Measurements from ENCODE around the gene TMC6. TPM values are rescaled to one million over a fixed set of nuclear protein-coding genes. Genes with fewer than 3 reads are reported as not detected.
"Not testable (repeated sequence)": the region's sequence is repeated elsewhere in the genome, so short reads cannot be mapped to it uniquely, and the experiment has no call there.

Gene TMC6
- total RNA-seq, 3 donors from 2014 or later = 79.1 to 87.1 (median 81.5) TPM

DNA sequence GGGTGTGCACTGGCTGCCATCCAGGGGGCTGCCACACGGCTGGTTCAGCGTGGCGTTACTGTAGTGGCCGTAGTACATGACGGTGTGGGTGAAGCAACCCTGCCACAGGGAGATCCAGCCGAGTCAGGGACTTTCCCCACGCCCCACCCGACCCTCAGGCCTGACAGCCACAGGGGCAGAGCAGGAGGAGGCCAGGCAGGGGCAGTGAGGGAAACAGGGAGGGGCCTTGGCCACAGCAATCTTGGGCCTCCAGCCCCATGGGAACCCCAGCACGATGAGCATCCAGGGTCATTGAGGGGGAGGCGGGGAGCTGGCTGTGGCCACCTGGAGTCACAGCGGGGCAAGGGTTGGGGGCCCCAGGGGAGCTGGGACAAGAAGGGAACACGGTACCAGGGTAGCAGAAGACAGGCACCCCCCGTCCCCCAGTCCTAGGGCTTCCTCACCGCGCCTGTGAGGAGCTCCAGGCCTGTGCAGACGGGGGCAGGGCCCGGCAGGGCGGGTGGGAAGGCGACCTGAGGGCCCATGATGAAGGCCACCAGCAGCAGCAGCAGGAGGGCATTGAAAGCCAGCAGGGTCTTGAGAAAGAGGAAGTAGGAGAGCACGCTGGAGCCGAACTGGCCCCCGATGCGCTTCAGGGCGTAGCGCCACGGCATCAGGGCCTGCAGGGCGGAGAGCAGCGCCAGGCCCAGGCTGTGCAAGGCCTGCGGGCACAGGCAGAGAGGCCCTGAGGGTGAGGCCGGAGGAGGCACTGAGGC, 4.3 kb downstream of the TMC6 start:
- DNase-seq (no peak), ATAC-seq (no peak)
- H3K4me3 Mint-ChIP-seq = no peak overlapping the region
- H3K9me3 Mint-ChIP-seq = no peaks in the 10 kb centered on the region
- H3K4me1 Mint-ChIP-seq (ENCODE audit: low read depth) = peaks cover 76% of the 10 kb centered on the region
- H3K36me3 Mint-ChIP-seq (ENCODE audit: insufficient read depth) = peaks cover 15% of the 10 kb centered on the region
- no peaks in the 10 kb centered on the region for H3K27me3 Mint-ChIP-seq (ENCODE audit: low read depth)

DNA sequence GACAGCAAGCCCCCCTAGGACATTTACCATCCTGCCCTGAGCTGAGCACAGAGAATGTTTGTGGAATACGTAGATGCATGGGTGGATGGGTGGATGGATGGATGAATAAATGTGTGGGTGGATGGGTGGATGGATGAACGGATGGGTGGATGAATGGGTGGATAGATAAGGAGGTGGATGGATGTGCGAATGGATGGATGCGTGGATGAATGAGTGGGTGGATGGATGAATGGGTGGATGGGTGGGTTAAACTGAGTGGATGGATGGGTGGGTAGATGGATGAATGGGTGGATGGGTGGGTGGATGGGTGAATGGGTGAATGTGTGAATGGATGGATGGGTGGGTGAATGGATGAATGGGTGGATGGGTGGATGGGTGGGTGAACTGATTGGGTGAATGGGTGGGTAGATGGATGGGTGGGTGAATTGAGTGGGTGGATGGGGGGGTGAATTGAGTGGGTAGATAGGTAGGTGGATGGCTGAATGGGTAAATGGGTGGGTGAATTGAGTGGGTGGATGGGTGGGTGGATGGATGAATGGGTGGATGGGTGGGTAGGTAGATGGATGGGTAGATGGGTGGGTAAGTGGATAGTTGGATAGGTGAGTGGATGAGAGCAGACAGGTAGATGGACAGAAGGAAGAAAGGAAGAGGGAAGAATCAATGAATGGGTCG, 5.2 kb downstream of the TMC6 start:
- Mint-ChIP-seq H3K36me3 (ENCODE audit: insufficient read depth) (peaks cover 15% of the 10 kb centered on the region), H3K9me3 (no peaks in the 10 kb centered on the region), H3K4me1 (ENCODE audit: low read depth) (peaks cover 71% of the 10 kb centered on the region), H3K4me3 (peak overlapping the region; percentile 26), H3K27me3 (ENCODE audit: low read depth) (no peaks in the 10 kb centered on the region)
- ATAC-seq (no peak), DNase-seq (no peak)

DNA sequence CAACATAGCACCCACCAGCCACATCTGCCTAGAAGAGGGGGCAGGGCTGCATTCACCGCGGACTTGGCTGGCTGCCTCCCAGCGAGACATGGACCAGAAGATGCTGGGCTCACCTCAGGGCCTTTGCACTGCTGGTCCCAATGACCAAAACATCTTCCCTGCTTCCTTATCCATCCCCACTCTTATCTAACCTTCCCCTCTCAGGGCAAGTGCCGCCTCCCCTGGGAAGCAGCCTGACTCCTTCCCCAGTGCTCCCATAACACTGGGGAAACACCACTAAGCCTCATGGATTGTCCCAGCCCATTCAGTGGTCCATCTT, 5.7 kb downstream of the TMC6 start:
- peak overlapping the region; percentile 26 for H3K4me3 Mint-ChIP-seq
- H3K36me3 Mint-ChIP-seq (ENCODE audit: insufficient read depth) = peaks cover 17% of the 10 kb centered on the region
- ATAC-seq (no peak), DNase-seq (no peak)
- no peaks in the 10 kb centered on the region for H3K9me3 Mint-ChIP-seq
- no peaks in the 10 kb centered on the region for H3K27me3 Mint-ChIP-seq (ENCODE audit: low read depth)
- H3K4me1 Mint-ChIP-seq (ENCODE audit: low read depth) = peaks cover 74% of the 10 kb centered on the region

DNA sequence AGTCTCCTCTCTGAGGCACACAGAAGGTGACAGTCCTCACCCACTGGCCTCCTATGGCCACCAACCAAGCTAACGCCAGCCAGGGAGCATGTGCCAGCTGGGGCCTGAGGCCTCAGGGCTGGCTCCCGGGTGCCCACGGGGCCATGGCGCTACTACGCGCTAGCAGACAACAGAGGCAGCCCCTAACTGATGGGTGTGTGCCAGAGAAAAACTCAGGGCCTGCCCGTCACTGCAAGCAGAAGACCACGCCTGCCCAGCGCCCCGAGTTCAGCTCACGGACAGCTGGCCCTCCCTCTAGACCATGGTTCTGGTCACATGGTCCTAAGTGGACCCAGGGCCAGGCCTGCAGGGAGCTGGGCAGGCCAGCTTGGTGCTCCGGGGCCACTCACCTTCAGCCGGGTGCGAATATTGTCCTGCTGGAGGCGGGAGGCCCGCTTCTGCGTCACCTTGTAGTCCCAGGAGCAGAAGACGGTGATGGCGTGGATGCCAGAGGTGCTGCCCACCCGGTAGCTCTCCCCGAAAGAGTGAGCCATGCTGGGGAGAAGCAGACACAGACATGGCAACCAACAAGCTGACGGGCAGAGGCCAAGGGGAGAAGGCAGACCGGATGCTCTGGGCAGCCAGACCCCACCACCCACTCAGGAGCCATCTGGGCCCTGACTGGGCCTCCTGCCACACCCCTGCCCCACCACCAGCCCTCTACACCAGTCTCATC, 6.2 kb downstream of the TMC6 start:
- Mint-ChIP-seq H3K36me3 (ENCODE audit: insufficient read depth) (peaks cover 17% of the 10 kb centered on the region), H3K27me3 (ENCODE audit: low read depth) (no peaks in the 10 kb centered on the region), H3K4me1 (ENCODE audit: low read depth) (peaks cover 75% of the 10 kb centered on the region), H3K9me3 (no peaks in the 10 kb centered on the region), H3K4me3 (peak overlapping the region; percentile 73)
- ATAC-seq (no peak), DNase-seq (no peak)

DNA sequence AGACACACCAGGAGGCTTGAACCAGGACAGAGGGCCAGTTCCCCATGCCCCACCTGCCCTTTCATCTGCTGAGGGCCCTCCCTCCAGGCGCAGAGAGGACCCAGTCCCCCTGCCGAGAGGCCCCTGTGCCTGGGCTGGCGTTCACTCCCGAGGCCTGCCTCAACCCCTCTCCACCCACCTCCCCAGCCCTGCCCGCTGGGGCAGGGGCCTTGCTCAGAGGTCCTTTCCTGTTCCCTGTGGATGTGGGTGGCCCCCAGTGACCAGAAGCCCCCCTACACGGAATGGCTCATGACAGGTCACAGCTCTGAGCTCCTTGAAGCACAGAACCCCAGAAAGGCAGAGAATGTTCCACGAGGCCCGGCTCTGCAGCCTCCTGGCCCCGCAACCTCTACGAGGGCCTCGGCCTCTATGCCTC, 6.7 kb downstream of the TMC6 start:
- no peak for DNase-seq
- Mint-ChIP-seq H3K4me3 (peak overlapping the region; percentile 73), H3K4me1 (ENCODE audit: low read depth) (peaks cover 73% of the 10 kb centered on the region), H3K36me3 (ENCODE audit: insufficient read depth) (peaks cover 17% of the 10 kb centered on the region), H3K27me3 (ENCODE audit: low read depth) (no peaks in the 10 kb centered on the region), H3K9me3 (no peaks in the 10 kb centered on the region)
- peak; percentile 9 to 12 for ATAC-seq

DNA sequence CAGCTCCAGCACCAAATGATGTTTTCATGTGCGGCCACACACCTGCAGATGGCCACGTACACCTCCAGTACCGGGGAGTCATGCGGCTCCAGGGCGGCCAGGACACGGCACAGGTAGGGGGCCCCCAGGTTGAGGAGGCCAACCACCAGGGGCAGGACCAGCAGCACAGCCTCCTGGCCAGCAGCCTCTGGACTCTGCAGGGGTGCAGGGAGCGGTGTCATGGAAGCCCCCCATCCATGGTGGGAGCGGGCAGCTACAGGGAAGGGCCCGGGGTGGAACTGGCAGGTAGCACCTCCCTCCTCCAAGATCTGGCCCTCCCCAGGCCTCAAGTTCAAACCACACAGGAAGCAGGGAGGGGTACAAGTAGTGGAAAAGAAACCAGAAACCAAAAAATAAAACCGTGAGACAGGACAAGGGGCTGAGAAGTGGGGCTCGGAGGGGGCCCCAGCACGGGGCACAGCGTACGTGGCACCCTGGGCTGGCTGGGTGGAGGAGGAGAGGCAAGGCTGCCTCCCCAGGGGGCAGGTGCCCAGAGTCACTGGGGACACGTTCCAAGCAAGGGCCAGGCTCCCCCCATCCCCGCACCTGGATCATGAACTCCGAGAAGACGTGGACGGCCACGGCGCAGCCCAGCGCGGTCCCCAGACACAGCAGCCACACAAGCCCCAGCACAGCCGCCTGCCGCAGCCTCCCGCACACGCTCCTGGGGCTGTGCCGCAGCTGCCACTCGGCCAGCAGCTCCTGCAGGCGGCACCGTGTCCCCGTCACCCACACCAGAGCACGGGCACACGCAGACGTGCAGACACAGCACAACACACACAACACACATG, 7.4 kb downstream of the TMC6 start:
- peak; percentile 41 to 51 for ATAC-seq
- Mint-ChIP-seq H3K4me1 (ENCODE audit: low read depth) (peaks cover 67% of the 10 kb centered on the region), H3K36me3 (ENCODE audit: insufficient read depth) (peaks cover 15% of the 10 kb centered on the region), H3K4me3 (peak overlapping the region; percentile 73), H3K27me3 (ENCODE audit: low read depth) (no peaks in the 10 kb centered on the region), H3K9me3 (no peaks in the 10 kb centered on the region)
- no peak for DNase-seq

DNA sequence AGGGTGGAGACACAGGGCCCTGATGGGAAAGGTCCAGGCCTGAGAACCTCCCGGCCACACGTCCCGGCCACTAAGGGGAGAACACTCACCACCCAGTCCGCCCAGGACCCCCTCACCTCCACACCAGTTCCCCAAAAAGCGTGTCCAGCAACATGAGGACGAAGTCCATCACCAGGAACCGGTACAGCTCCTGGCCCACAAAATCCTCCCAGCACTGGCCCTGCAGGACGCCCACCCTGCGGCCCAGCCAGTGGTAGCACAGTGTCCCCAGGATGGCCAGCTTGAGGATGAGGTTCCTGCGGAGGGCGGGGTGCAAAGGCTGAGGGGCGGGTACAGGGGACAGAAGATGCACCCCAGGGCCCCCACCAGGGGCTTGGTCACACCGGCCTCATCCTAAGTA, 8.0 kb downstream of the TMC6 start:
- Mint-ChIP-seq H3K27me3 (ENCODE audit: low read depth) (no peaks in the 10 kb centered on the region), H3K4me1 (ENCODE audit: low read depth) (peaks cover 65% of the 10 kb centered on the region), H3K9me3 (no peaks in the 10 kb centered on the region), H3K36me3 (ENCODE audit: insufficient read depth) (peaks cover 15% of the 10 kb centered on the region), H3K4me3 (peak overlapping the region; percentile 73)
- no peak for DNase-seq
- no peak for ATAC-seq

DNA sequence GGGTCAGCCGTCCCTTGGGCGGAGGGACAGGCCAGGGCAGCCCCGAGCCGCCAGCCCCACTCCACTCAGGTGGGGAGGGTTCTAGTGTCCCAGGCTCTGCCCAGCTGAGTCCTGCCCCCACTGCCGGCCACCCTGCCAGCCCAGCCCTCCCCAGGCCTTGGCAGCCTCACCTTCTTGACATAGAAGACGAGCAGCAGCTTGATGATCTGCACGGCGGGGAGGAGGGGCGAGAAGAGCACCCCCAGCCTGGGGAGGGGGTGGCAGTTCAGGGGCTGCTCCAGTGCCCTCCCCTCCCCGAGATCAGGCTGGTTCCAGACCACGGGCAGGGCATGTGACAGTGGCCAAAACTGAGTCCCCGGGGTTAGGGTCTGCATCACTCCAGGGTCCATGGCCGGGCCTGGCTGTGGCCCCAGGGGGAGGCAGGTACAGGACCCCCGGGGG, 9.7 kb downstream of the TMC6 start:
- Mint-ChIP-seq H3K4me1 (ENCODE audit: low read depth) (peaks cover 61% of the 10 kb centered on the region), H3K36me3 (ENCODE audit: insufficient read depth) (peaks cover 20% of the 10 kb centered on the region)
- DNase-seq = no peak

DNA sequence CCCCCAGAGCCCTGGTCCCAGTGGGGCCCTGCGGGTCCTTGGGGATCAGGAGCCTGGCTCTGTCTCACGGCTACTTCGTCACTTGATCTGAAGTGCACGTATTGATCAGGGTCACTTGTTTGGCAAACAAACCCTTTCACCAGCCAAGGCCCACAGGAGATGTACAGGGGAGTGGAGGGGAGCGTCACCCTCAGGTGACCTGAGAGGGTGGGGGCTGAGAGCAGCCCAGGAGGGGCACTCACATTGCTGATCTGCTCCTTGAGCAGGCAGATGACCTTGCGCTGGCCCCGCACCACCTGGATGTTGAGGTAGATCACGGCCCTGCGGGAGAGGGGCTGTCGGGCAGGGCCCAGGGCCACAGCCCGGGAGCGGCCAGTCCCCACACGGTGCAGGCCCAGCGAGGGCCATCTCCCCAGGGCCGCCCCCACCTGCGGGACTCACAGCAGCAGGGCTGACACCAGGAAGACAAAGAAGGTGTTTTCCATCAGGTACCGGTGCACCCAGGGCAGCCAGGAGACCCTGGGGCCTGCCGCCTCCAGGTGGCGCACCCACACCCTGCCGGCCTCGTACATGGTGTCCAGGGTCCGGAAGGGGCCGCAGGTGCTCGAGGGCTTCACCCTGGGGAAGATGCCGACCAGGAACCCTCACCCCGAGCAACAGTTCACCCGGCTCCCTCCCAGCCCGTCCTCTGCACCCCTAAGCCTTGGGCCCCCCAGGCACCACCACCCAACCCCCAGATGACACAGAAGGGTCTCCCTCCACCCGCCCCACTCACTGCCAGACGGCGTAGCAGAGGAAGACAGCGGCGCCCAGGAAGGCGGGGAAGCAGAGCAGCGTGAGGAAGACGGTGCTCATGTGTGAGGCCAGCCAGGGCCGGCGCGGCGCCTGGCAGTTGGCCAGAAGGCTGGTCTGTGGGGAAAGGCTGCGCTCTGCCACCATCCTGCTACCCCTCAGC, 11.3 kb downstream of the TMC6 start:
- H3K36me3 Mint-ChIP-seq (ENCODE audit: insufficient read depth) = peaks cover 15% of the 10 kb centered on the region
- DNase-seq (no peak), ATAC-seq (no peak)
- no peak overlapping the region for H3K4me3 Mint-ChIP-seq
- no peaks in the 10 kb centered on the region for H3K9me3 Mint-ChIP-seq
- H3K27me3 Mint-ChIP-seq (ENCODE audit: low read depth) = no peaks in the 10 kb centered on the region
- peaks cover 58% of the 10 kb centered on the region for H3K4me1 Mint-ChIP-seq (ENCODE audit: low read depth)

More for the DNA sequence above, 9.7 kb downstream of the TMC6 start:
- H3K27me3 Mint-ChIP-seq (ENCODE audit: low read depth) = no peaks in the 10 kb centered on the region
- H3K4me3 Mint-ChIP-seq = no peak overlapping the region
- no peaks in the 10 kb centered on the region for H3K9me3 Mint-ChIP-seq
- ATAC-seq = no peak

DNA sequence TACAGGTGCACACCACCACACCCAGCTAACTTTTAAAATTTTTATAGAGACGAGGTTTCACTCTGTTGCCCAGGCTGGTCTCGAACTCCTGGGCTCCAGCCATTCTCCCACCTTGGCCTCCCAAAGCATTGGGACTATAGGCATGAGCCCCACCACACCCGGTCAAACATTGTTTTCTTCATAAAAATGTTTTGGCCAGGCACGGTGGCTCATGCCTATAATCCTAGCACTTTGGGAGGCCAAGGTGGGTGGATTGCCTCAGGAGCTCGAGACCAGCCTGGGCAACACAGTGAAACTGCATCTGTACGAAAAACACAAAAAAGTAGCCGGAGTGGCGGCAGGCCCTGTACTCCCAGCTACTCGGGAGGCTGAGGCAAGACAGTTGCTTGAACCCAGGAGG, 12.1 kb downstream of the TMC6 start:
- ATAC-seq = no peak
- no peaks in the 10 kb centered on the region for H3K9me3 Mint-ChIP-seq
- no peaks in the 10 kb centered on the region for H3K27me3 Mint-ChIP-seq (ENCODE audit: low read depth)
- no peak overlapping the region for H3K4me3 Mint-ChIP-seq
- H3K4me1 Mint-ChIP-seq (ENCODE audit: low read depth) = peaks cover 49% of the 10 kb centered on the region
- no peak for DNase-seq
- H3K36me3 Mint-ChIP-seq (ENCODE audit: insufficient read depth) = peaks cover 12% of the 10 kb centered on the region

DNA sequence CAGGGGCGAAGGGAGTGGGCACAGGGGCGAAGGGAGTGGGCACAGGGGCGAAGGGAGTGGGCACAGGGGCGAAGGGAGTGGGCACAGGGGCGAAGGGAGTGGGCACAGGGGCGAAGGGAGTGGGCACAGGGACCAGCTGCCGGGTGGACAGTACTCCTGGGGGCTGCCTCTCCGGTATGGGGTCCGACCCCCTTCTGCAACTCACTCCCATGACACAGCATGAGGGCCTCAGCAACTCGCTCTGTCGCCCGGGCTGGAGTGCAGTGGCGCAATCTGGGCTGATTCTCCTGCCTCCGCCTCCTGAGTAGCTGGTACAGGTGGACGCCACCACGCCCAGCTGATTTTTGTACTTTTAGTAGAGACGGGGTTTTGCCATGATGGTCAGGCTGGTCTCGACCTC, 12.8 kb downstream of the TMC6 start:
- H3K27me3 Mint-ChIP-seq (ENCODE audit: low read depth); H3K9me3 Mint-ChIP-seq; DNase-seq; ATAC-seq; H3K4me3 Mint-ChIP-seq: not testable (repeated sequence)
- Mint-ChIP-seq H3K36me3 (ENCODE audit: insufficient read depth) (peaks cover 14% of the 10 kb centered on the region), H3K4me1 (ENCODE audit: low read depth) (peaks cover 44% of the 10 kb centered on the region)

DNA sequence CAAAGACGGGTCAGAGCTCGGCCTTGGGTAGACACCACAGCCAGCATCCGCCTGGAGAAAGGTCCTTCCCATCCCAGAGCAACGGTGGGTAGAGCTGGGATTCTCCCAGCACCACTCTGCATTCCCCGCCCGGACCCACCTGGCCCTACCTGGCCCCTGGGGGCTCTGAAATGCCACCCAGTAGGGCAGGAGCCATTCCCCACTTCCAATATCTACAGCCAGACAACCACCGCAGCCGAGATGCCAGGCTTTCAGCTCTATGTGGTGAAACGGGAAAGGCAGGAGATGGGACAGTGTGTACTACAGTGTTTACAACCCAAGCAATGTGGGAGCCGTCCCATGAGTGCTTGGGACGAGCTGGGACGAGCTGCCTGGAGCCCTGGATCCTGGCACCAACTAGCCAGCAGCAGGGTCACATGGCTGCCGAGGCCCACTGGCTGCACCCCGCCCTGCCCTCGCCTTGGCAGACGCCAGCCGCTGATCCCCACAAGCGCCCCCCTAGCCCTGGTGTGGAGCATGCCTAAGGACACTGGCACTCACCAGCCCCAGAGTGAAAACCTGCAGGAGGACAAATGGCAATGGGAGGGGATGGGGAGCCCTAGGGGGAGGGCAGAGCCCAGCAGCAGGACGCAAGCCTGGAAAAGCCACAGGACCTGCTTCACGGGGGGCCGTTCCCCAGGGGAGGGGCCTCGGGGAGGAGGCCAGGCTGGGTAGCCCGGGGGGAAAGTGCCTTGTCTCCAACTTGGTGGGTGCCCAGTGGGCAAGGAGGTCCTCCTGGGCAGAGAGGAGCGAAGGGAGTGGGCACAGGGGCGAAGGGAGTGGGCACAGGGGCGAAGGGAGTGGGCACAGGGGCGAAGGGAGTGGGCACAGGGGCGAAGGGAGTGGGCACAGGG, 13.5 kb downstream of the TMC6 start:
- Mint-ChIP-seq H3K27me3 (ENCODE audit: low read depth) (no peaks in the 10 kb centered on the region), H3K4me3 (no peak overlapping the region), H3K4me1 (ENCODE audit: low read depth) (peaks cover 41% of the 10 kb centered on the region), H3K9me3 (no peaks in the 10 kb centered on the region), H3K36me3 (ENCODE audit: insufficient read depth) (peaks cover 19% of the 10 kb centered on the region)
- DNase-seq = no peak
- no peak for ATAC-seq
